Sciatic nerve (tissue), 2 donors: ENCODE measurements around the gene GADD45A. TPM values are rescaled to one million over a fixed set of nuclear protein-coding genes. Genes with fewer than 3 reads are reported as not detected.
"Not testable (repeated sequence)": the region's sequence is repeated elsewhere in the genome, so short reads cannot be mapped to it uniquely, and the experiment has no call there.

ENCODE experiments used
- ATAC-seq: fragments of 200-7000 bp; cut with Tn5 transposase; one replicate; pipeline ENCODE4 v1.9.1; 2020; ENCODE audit warnings: mild to moderate bottlenecking, moderate library complexity
- DNase-seq: peaks from one replicate; pipeline ENCODE4 v3.0.0-alpha.2; 2020; ENCODE audit warnings: low spot score
- intact Hi-C: fragments of 100-400 bp; cut with DNase I; formaldehyde crosslinking; loops from one replicate; pipeline ENCODE4 v1.14.2; 2022
- total RNA-seq: library from RNA; stranded (reverse); fragmentation: NEBNext Ultra II Directional; extraction: Animal tissue kit (Norgen Biotek cat#: 25700); gene quantifications from one replicate; pipeline ENCODE4 v1.2.1, GENCODE V29; 2021
- donor health status: DM: no; HTN: no; CAD: no.
- donor health status: DM: no; HTN: no; CAD: no.

The GADD45A gene, protein sequence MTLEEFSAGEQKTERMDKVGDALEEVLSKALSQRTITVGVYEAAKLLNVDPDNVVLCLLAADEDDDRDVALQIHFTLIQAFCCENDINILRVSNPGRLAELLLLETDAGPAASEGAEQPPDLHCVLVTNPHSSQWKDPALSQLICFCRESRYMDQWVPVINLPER
- 34.6 TPM for total RNA-seq

DNA sequence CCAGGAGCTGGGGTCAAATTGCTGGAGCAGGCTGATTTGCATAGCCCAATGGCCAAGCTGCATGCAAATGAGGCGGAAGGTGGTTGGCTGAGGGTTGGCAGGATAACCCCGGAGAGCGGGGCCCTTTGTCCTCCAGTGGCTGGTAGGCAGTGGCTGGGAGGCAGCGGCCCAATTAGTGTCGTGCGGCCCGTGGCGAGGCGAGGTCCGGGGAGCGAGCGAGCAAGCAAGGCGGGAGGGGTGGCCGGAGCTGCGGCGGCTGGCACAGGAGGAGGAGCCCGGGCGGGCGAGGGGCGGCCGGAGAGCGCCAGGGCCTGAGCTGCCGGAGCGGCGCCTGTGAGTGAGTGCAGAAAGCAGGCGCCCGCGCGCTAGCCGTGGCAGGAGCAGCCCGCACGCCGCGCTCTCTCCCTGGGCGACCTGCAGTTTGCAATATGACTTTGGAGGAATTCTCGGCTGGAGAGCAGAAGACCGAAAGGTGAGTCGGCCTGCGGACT, at the start of gene GADD45A:
Gene GADD45A (plus strand): TSS at position 135 of the 491 bp plus-strand sequence. CDS start 294 bp downstream, at position 429.
- ATAC-seq (peak; percentile 97), DNase-seq (peak; percentile 98)
- intact Hi-C loops, result loop anchor here (10.0 kb wide), 1 partner anchor 70 kb away; no protein-coding TSS in a partner anchor

DNA sequence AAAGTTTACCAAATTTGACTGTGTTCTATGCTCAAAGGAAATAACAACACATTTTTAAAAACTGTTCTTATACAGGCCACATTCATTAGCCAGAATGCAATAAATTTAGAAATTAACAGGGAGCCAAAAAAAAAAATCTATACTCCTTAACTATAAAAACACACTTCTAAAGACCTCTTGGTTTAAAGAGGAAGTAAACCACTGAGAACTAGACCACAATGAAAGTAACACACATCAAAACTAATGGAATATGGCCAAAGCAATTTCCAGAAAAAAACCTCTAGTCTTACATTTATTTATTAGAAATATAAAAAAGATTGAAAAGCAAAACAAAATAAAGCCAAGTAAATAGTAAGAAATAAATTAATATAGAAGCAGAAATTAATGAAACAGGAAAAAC, 48.9 kb upstream of the GADD45A start:
- intact Hi-C loops, result no loop called here
- no peak for DNase-seq
- no peak for ATAC-seq

DNA sequence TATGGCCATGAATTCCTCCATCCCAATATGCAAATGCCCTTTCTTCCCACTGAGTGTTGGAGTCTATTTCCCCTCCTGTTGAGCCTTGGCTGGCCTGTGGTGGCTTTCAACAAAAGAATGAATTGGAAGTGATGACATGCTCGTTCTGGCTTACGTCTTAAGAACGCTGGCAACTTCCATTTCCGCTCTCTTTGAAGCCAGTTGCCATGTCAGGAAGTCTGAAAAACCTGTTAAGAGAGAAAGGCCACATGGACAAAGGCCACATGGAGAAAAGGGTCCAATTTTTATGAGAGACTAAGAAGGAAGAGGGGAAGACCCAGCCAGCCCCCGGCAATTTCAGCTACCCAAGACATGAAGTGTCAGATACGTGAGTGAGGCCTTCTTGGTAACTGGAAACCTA, 45.6 kb upstream of the GADD45A start:
- DNase-seq (no peak), ATAC-seq (no peak)
- intact Hi-C loops, result no loop called here

DNA sequence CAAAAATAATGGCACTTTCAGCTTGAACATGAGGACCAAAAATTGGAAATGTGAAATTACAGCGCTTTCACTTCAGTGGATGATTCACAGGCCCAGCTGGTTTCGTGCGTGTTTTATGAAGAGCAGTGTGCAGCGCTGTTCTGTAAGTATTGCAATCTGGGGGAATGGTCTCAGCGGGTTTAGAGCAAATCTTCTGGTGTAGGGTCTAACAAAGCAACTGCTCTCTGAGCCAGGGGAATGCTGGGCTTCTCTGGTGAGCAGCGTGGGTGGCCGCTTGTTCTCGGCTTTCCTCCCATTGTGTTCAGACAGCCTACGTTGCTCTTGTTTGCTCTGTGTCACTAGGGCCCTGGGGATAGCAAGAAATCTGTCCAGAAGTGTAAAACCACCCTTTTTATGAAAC, 42.4 kb upstream of the GADD45A start:
- no peak for DNase-seq
- ATAC-seq, result peak; percentile 76
- intact Hi-C loops, result no loop called here

DNA sequence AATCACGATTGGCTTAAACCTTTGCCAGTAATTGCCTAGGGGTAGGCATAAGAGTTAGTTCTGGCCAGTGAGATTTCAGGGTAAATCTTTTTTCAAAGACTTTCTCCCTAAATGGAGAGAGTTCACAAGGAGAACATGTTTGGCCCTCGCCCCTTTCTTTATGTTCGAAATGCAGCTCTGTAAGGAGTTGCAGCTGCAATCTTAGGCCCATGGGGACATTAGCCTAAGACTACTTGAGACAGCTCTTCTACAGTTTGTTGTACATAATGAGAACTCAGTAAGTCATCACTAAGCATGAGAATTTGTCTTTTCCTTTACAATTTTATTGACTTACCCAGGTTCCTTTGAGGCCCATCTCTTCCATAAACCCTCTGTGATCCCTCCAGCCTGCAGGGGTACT, 40.4 kb upstream of the GADD45A start:
- intact Hi-C loops, result no loop called here
- no peak for DNase-seq
- no peak for ATAC-seq

DNA sequence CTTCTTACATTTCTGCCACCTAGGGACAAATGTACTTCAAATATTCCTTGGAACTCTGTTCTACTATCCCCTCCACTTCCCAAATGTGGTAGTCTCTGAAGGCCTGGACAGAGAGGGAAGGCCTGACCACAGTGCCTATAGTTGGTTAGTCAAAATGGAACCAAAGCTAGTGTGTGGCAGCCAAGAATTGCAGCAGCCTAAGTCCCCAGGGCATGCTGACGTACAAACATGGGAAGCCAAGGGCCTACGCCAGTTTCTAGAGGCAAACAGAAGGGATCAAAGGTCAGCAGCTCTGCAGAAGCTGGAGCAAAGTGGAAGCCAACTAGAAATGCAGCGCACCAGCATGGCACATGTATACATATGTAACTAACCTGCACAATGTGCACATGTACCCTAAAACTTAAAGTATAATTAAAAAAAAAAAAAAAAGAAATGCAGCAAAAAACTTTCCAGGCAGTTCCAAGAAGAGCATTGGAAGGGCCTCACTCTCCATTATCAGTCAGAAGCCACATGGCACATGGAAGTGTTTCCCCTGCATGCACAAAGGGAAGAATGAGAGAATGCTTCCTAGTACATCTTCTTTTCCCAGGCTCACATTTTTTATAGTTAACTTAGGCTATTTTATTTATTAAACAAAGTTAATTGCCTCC, 39.4 kb upstream of the GADD45A start:
- intact Hi-C loops, result no loop called here
- ATAC-seq, result peak; percentile 93
- peak; percentile 86 for DNase-seq

DNA sequence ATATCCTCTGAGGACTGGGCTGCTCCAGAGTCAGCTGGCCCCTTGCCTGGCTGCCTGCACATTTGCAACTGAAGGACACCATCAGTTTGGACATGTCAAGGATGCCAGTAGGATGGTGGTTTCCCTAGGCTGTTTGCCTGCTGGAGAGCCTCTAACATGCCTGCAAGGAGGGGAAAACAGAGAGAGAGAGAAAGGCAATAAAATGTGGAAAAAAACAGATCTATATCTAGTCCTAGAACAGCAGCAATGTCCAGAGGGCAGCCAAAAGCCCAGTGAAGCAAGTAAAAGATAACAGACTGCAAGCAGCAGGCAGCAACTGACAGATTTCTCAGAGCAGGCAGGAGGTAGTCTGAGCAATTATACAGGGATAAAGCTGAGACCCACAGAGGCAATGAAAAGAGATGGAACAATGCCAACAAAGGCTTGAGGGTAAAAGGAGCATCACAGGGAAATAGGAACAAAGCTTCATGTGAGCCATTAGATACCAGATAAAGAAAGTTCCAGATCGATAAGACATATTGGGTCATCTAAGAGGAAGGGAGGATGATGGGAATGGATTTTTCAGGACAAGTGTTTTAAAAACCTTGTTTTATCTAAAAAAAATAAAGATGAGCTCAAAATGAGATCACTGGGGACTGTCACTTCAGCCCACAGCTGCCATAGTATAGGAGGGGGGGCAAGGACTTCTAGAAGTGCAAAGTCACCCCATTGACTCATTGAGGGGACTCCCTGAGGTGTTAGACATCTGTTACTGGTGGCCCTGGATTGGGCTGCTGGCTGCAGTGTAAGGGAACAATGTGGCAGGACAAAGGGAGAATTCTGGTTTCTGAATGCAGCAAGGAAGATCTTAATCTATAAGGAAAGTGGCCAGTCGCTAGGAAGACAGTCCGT, 38.6 kb upstream of the GADD45A start:
- intact Hi-C loops, result no loop called here
- no peak for DNase-seq
- peak; percentile 55 for ATAC-seq

DNA sequence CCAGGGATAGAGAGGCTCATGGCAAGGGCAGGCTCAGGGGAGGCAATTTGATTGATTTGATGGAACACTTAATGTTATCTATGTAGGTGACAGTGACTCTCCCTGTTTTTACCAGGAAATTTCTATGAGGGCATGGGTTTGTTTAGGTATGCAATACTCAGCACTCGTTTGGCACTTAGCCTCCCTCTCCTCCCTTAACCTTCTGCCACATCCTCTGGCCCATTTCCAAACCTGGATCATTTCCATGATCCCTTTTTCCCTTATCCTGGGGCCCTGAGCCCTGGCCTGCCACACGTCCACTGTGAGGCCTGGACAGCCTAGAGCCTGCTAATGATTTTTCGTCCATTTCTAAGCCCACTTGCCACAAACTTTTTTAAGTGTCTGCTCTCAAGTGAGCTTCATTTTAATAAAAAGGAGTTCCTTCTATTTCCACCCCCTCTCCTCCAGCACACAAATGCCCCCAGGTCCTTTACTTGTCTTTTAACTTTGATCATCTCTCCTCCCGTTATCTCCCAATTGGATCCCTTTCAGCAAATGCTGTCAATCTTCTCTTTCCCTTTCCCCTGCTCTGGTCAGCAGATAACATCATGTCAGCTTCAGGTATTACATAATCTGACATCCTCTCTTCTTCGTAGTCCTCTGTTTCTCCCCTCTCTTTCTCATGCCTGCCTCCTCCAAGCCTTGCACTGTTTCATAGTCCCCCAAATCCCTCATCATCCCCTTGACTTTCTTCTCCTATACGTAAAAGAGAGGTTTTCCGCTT, 37.8 kb upstream of the GADD45A start:
- ATAC-seq (peak; percentile 9), DNase-seq (no peak)
- intact Hi-C loops, result no loop called here

DNA sequence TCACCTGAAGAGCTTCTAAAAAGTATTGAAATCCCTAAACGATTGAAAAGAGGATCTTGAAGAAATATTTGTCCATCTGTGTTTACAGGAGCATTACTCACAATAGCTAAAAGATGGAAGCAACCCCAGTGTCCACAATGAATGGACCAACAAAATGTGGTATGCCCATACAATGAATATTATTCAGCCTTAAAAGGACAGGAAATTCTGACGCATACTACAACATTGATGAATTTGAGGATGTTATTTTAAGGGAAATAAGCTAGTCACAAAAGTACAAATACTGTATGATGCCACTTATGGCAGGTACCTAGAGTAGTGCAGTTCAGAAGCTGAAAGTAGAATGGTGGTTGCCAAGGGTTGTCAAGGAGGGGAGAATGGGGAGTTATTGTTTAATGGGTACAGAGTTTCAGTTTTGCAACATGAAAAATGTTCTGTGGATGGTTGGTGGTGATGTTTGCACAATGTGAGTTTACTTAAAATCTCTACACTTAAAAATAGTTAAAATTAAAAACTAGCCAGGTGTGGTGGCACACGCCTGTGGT, 37.1 kb upstream of the GADD45A start:
- intact Hi-C loops, result no loop called here
- no peak for DNase-seq
- ATAC-seq, result no peak

DNA sequence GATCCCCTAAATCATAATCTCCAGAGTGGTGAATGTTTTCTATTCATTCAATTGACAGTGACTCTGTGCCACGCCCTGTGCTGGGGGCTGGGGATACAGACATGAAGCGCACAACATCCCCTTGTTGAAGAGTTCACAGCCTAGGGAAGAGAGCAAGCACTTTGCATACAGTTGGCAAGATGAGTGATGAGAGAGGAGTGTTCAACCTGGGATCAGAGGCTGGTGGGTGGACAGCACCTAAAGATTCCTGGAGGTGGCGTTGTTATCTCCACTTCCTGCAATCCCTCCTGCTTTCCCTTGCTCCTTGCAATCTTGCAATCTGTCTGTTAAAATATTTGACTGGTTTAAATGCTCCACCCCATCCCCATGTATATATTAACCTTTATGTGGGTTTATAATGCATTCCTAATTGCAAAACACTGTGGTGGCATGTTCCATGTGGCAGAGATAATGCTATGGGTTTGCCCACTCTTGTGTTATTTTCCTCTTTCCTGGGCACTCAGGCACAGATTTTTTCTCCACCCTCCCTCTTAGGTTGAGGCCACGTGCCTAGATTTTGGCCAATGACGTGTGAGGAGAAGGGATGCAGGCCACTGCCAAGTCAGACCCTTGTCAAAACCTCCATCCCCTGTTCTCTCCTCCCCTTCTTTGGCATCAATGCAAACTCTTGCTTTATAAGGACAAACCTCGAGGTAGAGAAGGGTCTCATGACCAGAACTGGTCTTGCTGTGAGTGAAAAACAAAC, 36.2 kb upstream of the GADD45A start:
- no peak for DNase-seq
- no peak for ATAC-seq
- intact Hi-C loops, result no loop called here

DNA sequence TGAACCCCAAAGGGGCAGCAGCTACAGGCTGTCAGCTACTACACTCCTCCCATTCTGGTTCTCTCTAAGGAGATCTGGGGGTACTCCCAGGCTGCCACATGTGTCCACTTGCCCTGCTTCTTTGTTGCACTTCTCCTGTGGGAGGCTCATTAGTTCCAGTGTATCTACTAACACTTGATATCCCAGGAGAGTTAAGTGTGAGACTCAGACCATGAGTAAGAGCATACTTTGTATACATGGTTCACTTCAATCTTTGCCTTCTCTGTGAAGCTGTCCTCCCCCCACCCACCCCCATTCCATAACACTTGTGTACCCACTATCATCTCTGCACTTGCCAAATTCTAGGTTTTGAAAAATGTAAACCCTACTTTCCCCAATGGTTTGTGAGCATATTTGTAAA, 34.9 kb upstream of the GADD45A start:
- intact Hi-C loops, result no loop called here
- no peak for ATAC-seq
- no peak for DNase-seq

DNA sequence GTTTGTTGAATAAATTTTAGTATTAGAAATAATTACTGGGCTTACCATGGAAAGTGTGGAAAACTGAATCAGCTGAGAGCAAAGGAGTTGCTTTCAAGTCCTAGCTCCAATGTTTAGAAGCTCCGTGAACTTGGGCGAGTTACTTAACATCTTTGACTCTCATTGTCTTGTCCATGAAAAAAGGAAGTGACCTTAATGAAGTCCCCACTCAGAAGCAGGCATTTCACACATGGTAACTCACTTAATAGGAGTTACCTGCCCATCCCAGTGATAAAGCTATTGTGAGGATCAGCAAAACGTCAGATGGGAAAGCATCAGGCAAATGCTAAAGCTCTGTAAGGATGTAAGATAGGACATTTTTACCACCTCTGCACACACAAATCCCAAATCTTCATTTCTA, 34.0 kb upstream of the GADD45A start:
- ATAC-seq (no peak), DNase-seq (no peak)
- intact Hi-C loops, result no loop called here

DNA sequence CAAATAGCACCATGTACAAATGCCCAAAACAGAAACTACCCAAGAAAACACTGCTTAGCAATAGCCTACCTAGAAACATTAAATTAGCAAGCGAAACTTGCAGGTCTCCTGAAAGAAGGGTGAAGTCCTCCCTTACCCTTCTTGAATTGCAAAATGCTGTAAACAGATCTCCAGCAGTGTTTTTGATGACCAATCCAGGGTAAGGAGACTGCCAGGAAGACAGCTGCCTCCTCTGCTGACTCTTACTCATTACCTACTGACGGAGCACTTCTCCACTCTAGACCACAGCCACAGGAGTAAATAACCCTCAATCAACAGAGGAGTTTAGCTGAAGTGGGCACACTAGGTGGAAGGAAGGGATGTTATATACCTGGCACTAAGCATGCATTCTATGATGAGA, 32.2 kb upstream of the GADD45A start:
- intact Hi-C loops, result no loop called here
- peak; percentile 51 for ATAC-seq
- no peak for DNase-seq

DNA sequence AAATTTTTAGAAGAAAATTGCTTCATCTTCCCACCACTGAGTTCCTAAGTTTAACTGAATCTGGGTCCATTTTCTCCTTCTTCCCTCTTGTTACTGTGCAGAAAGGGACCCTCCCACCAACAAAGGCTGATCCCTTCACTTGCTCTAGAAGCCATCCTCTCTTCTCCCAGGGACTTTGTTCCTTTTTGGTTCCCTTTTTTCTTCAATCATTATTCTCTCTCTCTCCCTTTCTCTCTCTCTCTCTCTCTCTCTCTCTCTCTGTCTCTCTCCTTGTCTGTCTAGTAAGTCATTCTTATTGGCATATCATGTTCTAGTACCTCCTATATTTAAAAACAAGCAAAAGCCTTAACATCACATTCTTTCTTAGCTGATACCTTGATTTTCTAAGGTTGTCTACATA, 31.7 kb upstream of the GADD45A start:
- DNase-seq (no peak), ATAC-seq (no peak)
- intact Hi-C loops, result no loop called here

DNA sequence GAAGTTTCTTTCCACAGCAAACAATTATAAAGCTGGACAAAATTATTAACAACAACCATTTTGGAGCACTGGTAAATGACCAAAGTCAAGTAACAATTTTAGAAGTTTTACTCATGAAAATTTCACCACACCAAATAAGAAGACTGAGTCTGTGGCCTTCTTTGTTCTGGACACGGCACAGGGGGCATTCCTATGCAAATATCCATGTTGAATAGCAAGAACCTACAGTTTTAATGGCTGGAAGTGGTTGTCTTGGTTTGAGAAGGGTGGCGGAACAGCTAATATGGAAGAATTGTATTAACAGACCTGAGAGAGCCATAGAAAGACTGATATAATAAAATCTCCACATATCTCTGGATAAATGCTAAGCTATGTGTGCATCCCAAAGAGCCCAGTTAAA, 29.4 kb upstream of the GADD45A start:
- ATAC-seq (no peak), DNase-seq (no peak)
- intact Hi-C loops, result no loop called here

DNA sequence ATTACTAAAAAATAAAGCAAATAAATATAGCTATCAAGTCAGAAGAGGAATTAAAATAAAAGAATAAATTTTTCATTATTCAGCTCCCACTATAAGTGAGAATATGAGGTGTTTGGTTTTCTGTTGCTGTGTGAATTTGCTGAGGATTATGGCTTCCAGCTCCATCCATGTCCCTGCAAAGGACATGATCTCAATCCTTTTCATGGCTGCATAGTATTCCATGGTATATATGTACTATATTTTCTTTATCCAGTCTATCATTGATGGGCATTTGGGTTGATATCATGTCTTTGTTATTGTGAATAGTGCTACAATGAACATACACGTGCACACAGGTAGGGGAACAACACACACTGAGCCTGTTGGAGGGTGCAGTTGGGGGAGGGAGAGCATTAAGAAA, 27.8 kb upstream of the GADD45A start:
- DNase-seq, intact Hi-C loops, ATAC-seq: not testable (repeated sequence)

DNA sequence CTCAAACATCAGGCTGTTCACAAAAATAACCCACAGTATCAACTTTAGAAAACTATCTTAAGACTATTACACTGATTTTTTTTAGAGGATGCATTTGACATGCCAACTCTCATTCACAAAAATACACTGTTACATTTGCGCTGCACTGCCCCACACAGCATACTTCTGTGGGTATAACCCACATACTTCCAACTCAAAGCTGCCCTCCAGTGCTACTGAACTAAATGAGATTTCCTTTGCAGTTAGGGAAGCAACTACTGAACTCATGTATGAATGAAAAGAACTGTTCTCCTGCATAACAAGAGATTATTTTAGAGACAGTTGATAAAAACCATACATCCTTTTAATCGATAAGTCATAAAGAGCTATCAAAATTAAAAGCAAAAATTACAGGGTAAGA, 25.8 kb upstream of the GADD45A start:
- ATAC-seq (no peak), DNase-seq (no peak)
- intact Hi-C loops, result no loop called here

DNA sequence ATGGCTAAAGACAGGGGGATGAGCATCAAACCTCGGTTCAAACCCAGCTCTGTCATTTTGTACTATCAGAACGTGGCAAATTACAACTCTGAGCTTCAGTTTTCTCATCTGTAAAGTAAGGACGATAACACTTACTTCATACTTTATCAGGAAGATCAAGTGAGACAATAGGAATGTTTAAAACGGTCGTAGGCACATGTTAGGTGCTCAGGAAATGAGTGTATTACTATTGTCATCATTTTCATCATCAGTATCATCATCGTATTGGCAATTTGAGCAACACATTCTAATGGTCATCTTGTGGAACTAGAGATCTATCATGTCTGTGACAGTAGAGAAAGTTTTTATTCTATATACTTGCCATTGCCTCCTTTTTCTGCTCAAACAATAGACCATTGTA, 22.1 kb upstream of the GADD45A start:
- DNase-seq (no peak), ATAC-seq (no peak)
- intact Hi-C loops, result no loop called here
